ENCODE data around the gene NIPAL1. TPM values are rescaled to one million over a fixed set of nuclear protein-coding genes. Genes with fewer than 3 reads are reported as not detected.
A peak's percentile ranks its signal among the peaks of the same experiment; 100 is the strongest.
"Not testable (repeated sequence)": the region's sequence is repeated elsewhere in the genome, so short reads cannot be mapped to it uniquely, and the experiment has no call there.

Gene NIPAL1
- total RNA-seq (ENCODE audit: insufficient read depth, low replicate concordance) = 10.8 TPM

DNA sequence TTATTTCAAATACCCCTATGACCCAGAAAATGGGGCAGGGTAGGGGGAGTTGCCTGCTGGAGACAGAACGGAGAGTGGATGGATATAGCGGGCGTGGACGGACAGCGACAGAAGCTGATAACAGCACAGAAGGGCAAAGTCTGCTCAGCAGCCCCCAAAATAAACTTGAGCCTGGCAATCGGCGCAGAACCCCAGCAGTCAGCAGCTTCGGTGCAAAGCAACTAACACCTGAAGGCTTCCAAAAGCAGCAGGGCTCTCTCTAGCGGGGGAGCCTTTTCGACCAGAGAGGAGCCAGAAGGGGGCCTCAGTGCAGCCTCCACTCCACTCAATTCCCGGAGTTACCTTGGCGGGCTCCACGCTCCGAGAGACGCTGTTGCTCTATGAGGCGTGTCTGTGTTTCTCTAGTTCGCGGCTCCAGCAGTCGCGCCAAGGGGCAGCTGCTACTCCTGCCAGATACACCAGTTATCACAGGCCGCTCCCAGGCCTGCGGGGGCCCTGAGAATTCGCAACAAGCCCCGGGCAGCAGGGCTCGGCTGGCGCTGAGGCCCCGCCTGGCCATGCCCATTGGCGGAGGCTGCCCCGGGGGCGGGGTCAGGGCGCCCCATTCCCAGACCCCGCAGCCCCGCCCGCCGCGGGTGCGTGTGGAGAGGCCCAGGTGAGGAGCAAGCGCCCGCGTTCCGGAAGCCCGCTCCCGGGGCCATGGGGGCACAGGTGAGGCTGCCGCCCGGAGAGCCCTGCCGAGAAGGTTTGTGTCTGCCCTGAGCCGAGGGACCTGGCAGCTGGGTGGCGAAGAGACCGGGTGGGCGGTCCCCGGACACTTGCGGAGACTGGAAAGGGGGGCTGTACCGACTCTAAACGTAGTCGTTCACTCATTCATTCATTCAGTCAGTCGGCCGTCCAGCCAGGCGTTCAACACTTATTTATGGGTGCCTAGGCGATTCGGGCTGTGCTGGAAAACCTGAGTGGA lies at the start of gene NIPAL1, which contains the start of gene CNGA1:
NIPAL1 (plus strand) TSS at position 632 of the 967 bp plus-strand sequence; CDS start at position 700, 68 bp downstream.
CNGA1 (minus strand) TSS at position 541 of the 967 bp plus-strand sequence. CDS start 63,992 bp downstream, outside the sequence.
- DNase-seq (ENCODE audit: low spot score) = peak; percentile 87

DNA sequence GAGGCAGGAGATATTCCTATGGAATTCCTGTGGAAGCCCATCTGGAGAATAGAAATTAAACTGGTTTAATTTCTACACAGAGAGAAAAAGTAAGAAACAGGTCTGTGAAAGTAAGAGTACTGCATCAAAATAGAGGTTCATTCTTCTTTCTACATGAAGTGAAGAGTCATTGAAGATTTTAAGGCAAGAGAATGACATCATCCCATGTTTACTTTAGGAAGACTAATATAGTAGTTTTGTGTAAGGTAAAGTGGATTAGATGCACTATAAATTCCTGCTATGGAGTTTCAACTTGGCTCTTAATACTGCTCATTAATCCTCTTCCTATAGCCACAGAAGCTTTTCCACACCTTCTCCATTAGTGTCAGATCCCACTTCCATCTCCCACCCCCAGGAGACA lies 47.7 kb upstream of the NIPAL1 start:
- no peak for DNase-seq (ENCODE audit: low spot score)

DNA sequence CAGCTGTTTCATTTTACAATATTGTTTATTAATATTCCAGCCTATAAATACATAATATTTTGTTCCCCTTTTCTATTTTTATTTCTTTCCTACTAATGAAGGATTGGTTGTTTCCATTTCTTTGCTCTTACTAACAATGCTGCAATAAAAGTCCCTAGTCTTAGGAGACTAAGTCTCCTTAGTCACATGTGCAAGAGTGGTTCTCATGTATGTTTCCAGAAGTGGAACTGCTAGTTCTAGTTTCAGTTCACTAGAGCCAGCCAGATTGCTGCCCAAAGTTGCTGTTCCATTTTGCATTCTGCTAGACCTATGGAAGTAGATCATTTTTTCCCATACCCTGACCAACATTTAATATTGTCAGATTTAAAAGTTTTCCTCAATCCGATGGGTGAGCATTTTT lies 44.4 kb upstream of the NIPAL1 start:
- peak; percentile 18 for DNase-seq (ENCODE audit: low spot score)

DNA sequence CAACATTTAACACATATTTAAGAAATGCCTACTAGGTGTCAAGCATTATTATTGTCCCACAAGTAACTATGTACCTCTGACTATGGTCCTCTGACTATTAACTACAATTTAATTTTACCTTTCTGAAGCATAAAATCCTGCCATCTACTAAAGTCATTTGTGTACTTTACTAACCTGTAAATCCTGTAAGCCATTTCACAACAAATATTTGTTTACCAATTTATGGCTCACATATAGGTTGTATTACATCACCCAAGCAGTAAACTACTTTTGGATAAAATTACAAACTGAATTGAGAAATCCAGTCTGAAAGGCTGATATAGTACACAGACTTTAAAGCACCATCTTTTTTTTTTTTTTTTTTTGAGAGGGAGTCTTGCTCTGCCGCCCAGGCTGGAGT lies 43.9 kb upstream of the NIPAL1 start:
- no peak for DNase-seq (ENCODE audit: low spot score)

DNA sequence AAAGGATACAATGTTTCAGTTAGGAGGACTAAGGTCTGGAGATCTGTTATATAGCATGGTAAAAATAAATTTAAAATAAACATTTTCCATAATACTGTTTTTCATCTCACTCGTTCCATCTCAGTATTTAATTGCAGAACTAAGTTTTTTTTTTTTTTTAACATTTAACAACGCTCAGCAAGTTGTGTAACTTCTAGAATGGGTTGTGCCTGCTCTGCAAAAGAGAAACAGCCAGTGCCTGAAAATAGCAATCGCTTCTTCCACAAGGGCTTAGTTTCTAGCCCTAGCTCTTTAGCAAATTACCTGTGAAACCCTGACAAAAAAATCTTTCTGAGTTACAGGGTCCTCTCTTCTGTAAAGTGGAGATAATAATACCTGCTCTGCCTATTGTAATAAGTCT lies 42.0 kb upstream of the NIPAL1 start:
- peak; percentile 9 for DNase-seq (ENCODE audit: low spot score)

DNA sequence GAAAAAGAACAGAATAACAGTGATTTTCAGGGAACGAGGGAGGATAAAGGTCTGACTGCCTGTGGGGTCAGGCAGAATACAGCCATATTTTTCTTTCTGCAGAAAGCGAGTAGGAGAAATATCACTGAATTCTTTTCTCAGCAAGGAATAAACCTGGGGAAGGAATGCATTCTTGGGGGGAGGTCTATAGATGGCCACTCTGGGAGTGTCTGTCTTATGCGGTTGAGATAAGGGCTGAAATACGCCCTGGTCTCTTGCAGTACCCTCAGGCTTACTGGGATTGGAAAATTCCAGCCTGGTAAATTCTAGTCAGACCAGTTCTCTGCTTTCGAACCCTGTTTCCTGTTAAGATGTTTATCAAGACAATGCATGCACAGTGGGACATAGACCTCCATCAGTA lies 26.4 kb upstream of the NIPAL1 start:
- DNase-seq (ENCODE audit: low spot score) = no peak

DNA sequence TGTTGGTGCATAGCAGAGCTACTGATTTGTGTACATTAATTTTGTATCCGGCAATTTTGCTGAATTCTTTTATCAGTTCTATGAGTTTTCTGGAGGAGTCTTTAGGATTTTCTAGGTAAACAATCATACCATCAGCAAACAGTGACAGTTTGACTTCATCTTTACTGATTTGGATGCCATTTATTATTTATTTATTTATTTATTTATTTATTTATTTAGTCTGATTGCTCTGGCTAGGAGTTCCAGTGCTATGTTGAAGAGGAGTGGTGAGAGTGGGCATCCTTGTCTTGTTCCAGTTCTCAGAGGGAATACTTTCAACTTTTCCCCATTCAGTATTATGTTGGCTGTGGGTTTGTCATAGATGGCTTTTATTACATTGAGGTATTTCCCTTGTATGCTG lies 24.1 kb upstream of the NIPAL1 start:
- not testable (repeated sequence) for DNase-seq (ENCODE audit: low spot score)

DNA sequence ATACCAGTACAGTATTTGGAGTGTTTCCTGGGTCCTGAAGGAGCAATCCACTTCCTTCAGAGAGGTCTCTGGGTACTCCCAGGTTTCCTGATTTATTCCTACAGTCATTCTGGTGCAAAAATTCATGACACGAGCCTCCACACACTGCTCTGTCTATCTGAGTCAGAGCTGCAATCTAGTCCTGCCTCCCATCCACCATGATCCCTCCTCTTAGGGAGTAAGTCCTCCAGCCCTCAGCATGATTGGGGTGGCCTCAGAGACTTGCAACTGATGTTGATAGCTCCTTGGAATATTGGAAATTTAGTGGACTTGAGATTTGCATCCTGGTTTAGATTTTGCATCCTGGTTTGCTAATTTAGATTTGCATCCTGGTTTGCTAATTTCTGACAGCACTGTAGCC lies 20.6 kb upstream of the NIPAL1 start:
- DNase-seq (ENCODE audit: low spot score) = no peak

DNA sequence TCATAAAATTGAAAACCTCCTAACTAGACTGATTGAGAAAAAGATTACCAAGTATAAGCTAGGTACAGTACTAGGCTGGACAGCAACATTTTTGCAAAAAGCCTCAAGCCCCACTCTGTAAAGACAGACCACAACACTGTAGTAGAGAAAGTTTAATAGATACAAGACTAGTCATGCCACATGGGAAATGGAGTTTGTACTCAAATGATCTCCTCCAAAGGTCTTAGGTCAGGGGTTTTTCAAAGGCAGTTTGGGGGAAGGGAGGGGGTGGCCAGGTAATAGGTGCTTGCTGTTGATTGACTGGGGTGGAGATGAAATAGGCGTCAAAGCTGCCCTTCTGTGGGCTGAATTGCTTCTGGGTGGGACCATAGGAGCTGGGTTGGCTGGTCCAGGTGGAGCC lies 14.3 kb upstream of the NIPAL1 start:
- DNase-seq (ENCODE audit: low spot score) = no peak

DNA sequence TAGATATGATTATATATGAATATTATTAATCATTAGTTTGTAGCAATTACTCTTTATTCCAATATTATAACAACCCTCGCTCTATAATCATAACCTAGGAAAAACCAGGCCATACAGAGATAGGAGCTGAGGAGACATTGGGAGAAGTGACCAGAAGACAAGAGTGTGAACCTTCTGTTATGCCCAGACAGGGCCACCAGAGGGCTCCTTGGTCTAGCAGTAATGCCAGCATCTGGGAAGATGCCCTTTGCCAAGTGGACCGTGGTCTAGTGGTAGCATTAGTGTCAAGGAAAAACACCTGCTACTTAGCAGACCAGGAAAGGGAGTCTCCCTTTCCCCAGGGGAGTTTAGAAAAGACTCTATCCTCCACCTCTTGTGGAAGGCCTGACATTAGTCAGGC lies 13.0 kb upstream of the NIPAL1 start:
- DNase-seq (ENCODE audit: low spot score) = not testable (repeated sequence)

DNA sequence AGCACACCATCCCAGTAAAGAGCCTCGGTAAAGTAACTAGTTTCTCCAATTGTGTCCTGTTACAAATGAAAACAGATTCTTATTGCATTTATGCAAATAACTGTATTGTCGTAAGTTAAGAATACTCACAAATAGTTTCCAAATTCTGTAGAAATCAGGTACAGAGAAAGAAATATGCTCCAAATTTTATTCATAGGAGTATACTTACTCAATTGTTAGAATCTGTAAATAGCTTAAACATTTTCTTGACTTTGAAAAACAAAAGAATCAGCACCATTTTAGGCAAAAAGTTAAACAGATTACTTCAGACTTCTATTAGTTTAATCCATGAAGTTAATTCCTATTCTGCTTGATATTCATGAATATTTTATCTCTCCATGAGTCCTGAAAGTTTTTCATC lies 10.8 kb upstream of the NIPAL1 start:
- DNase-seq (ENCODE audit: low spot score) = no peak

DNA sequence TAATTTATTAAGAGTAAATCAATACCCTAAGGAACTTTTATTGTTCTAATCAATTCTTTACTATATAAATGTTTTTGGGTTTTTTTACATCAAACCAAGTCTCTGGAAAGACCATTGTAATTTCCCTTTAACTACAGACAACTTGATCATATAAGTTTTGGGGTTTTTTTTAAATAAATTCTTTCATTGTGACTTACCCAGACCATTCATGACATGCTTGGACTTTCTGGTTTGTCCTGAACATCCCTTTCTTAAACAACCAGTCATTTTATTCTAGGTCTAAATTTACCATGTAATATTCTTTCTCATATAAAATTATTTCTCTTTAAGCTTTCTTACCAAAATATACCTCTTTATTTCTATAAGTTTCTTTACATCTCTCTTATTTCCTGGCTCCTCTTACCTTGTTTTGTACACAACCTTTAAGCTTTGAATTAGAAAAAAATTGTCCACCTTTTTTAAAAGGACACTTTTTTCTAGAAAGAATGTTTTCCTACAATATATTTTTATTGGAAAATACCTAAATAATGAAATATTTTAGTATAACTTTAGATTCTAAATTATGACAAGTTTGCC lies 8.5 kb upstream of the NIPAL1 start:
- DNase-seq (ENCODE audit: low spot score) = no peak

DNA sequence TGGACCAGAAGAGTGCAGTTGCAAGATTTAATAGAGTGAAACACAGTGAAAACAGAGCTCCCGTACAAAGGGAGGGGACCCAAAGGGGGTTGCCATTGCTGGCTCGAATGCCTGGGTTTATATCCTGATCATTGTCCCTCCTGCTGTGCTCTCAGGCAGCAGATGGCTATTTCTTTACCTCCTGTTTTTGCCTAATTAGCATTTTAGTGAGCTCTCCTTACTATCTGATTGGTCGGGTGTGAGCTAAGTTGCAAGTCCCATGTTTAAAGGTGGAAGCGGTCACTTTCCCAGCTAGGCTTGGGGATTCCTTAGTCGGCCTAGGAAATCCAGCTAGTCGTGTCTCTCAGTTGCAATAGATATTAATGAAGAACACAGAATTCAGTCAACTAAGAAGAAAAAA lies 5.7 kb upstream of the NIPAL1 start:
- not testable (repeated sequence) for DNase-seq (ENCODE audit: low spot score)

DNA sequence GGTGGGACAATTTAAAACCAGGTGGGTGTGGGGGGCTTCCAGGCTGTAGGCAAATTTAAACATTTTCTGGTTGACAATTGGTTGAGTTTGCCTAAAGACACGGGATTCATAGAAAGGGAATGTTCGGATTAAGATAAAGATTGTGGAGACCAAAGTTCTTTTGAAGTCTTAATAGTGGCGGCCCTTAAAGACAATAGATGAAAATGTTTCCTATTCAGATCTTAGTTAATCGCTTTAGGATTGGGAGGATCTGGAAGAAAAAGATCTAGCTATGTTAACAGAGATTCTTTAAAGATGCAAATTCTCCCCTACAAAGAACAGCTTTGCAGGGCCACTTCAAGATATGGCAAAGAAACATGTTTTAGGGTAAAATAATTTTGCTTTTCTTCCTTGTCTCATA lies 4.8 kb upstream of the NIPAL1 start:
- no peak for DNase-seq (ENCODE audit: low spot score)

DNA sequence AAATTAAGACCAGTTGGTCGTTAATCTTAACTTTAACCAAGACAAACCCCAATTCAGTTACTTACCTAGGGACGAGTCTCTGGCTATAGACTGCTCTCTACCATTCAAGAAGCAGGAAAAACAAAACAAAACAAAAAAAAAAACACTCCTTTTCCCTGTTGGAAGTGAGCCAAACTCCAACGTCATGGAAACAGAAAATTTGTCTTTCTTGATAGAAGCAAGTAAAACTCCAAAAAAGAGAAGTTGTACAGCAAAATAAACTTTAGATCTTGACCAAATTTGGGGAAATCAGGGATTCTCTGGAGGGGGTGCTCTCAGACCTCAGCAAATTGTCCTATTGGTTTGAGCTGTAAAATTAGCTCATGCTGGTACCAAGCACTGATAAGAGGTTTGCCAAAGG lies 3.7 kb upstream of the NIPAL1 start:
- DNase-seq (ENCODE audit: low spot score) = no peak

DNA sequence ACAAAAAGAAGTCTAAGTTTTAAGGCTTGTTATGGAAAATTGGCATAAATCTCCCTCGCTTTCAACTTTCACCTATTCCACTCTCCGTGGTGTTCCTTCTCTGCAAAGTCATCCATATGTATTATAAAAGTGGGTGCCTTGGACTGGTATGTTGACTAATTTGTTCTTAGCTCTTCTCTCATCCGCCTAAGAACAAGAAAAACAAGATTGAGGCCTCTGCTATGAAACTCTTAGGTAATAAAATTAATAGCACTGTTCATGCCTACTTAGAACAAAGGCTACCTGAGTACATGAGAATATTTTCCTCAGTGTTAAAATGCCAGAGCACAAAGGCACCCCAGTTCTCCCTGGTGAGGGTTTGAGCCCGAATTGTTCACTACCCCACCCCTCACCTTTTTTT lies 1.4 kb upstream of the NIPAL1 start:
- DNase-seq (ENCODE audit: low spot score) = no peak

DNA sequence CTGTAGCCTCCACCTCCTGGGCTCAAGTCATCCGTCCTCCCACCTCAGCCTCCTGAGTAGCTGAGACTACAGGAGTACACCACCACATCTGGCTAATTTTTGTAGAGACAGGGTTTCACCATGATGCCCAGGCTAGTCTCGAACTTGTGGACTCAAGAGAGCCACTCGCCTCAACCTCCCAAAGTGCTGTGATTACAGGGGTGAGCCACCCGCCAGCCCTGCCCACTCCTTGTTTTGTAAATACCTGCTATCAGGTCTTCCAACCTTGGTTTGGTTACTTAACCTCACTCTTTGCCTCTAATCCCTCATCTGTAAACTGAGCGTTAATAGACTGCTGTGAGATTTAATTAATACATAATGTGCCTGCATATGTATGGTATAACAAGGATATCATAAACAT lies 894 bp upstream of the NIPAL1 start:
- DNase-seq (ENCODE audit: low spot score) = no peak

DNA sequence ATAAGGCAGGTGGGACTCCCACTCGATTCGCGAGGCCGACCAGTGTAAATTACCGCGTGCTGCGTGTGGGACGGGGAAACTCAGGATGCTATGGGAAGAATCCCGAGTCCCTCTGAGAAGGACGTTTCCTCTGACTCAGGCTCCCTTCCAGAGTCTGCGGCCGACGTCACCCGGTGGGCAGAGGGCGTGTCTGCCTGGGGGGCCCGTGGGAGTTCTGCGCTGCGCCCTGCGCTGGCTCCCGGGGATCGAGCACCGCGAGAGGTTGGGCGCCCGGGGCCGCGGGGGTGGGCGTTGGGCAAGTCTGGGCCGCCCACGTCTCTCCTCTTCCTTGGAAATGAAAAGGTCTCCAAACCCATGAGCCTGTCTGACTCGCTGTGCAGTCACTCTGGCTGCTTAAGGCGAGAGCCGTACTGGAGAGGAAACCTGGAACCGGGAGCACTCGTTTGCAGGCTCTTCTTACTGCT lies 568 bp downstream of the NIPAL1 start:
- DNase-seq (ENCODE audit: low spot score) = peak; percentile 71

DNA sequence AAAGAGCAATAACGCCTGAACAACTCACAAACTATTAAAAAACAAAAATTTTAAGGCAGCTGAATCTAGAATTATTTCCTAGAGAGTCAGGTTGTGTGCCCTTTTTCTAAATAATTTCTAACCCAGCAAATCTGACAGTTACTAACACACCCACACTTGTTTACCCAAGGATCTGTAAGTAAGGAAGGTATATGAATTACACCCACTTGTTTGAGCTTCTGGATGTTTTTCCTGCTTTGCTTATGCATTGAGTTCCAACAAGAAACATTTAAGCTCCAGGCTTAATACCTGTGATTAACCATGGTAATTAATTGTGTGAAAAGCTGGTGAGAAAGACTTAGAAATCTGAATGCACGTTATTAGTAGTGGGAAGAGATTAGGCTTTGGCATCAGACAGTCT lies 1.5 kb downstream of the NIPAL1 start:
- DNase-seq (ENCODE audit: low spot score) = no peak

DNA sequence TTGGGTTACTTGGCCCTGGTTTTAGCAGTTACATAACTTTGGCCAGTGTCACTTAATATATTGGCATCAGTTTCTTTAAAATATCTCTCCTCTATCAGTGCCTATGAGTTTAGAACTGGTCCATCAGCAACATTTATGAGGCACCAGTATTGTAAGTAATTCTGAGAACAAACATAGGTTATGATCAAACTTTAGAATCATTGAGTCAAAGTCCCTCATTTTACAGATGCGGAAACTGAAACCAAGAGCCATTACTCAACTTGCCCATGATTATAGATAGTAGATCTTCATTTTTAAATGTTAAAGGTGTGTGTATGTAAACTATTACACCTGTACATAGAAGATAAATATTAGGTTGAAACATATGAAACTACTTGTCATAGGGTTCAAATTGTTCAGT lies 4.5 kb downstream of the NIPAL1 start:
- no peak for DNase-seq (ENCODE audit: low spot score)

DNA sequence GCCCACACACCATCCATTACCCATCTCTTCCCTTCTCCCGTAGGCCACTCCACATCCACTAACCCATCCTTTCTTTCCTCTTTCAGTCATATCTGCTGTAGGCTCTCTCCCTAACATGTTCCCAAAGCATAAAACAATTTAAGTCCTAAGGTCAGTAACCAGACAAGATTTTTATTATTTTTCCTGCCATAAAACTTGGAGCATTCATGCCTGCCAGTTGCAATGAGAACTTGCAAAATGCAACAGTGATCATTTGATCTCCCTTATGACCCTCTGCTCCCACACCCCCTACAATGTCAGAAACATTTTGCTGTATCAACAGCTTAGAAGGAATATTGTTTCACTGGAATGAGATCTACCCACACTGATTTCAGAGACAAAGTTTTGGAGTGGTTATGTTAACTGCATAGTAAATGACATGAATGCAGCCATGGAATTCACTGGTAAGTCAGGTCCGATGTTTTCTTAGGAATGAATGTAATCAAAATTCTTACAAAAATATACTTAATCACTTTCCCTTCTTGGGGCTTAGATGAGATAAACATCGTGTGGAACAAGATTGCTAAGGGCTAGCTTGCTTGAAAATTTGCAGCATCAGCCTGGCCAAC lies 5.7 kb downstream of the NIPAL1 start:
- DNase-seq (ENCODE audit: low spot score) = no peak

DNA sequence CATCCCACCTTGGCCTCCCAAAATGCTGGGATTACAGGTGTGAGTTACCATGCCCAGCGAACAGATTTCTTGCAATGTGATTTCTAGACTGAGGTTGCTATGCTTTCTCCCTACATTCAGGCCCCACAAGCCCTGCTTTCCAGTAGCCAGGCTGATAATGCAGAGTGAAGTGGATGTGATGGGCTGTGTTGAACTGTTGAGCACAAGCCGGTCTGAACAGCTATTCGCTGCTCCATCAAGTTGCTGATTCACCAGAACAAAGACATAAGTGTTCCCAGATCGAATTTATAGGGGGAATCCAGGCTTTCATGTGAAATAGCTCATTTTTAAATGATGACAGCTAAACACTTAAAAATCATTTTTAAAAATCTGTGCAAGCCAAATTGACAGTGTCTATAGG lies 8.0 kb downstream of the NIPAL1 start:
- no peak for DNase-seq (ENCODE audit: low spot score)

All from umbilical cord (tissue), 2 donors.